Measurements from ENCODE around the gene LOXL3.

The LOXL3 gene

GRCh38 chr2:74526649-74527230 lies 27.0 kb downstream of the LOXL3 start:
- no peak for DNase-seq

GRCh38 chr2:74525717-74526648 lies 27.8 kb downstream of the LOXL3 start, which contains the start of gene DQX1:
DQX1 (minus strand) TSS chr2:74526231; CDS start chr2:74525729, 502 bp downstream.
- no peak for DNase-seq

GRCh38 chr2:74524955-74525716 lies 28.6 kb downstream of the LOXL3 start:
- no peak for DNase-seq

- no peak for DNase-seq
These were observed 29.7 kb downstream of the LOXL3 start for GRCh38 chr2:74524005-74524404.

- no peak for DNase-seq
These were observed 31.2 kb downstream of the LOXL3 start for GRCh38 chr2:74522516-74522915.

- DNase-seq = no peak
These were observed 37.1 kb downstream of the LOXL3 start for GRCh38 chr2:74516650-74517049.

GRCh38 chr2:74515981-74516633 lies 37.6 kb downstream of the LOXL3 start:
- DNase-seq = peak; percentile 70

GRCh38 chr2:74515271-74515980 lies 38.3 kb downstream of the LOXL3 start:
- no peak for DNase-seq

- no peak for DNase-seq
These were observed 39.1 kb downstream of the LOXL3 start, which contains the start of gene TLX2 for GRCh38 chr2:74514368-74515270. TLX2 (plus strand) TSS chr2:74514450; CDS start chr2:74514807, 357 bp downstream.

GRCh38 chr2:74513605-74514367 lies 40.0 kb downstream of the LOXL3 start:
- no peak for DNase-seq

GRCh38 chr2:74512744-74513604 lies 40.8 kb downstream of the LOXL3 start:
- DNase-seq = no peak

GRCh38 chr2:74511104-74511989 lies 42.4 kb downstream of the LOXL3 start:
- DNase-seq = no peak

- DNase-seq = no peak
These were observed 43.5 kb downstream of the LOXL3 start for GRCh38 chr2:74510272-74510671.

GRCh38 chr2:74507926-74508520 lies 45.7 kb downstream of the LOXL3 start:
- no peak for DNase-seq

GRCh38 chr2:74507145-74507925 lies 46.4 kb downstream of the LOXL3 start, which contains the start of gene PCGF1:
PCGF1 (minus strand) TSS chr2:74507695; CDS start chr2:74507668, 27 bp downstream.
- peak; percentile 98 for DNase-seq

GRCh38 chr2:74505448-74506246 lies 48.1 kb downstream of the LOXL3 start:
- no peak for DNase-seq

Data from CD4-positive, alpha-beta T cell treated with Interleukin-4 for 4 hours (primary cell).